Left hindlimb (tissue), 1 donor: ENCODE data around the gene BORCS5.

ENCODE experiments used
- DNase-seq: peaks from one replicate; pipeline ENCODE4 v3.0.0-alpha.2; 2018

The BORCS5 gene

DNA sequence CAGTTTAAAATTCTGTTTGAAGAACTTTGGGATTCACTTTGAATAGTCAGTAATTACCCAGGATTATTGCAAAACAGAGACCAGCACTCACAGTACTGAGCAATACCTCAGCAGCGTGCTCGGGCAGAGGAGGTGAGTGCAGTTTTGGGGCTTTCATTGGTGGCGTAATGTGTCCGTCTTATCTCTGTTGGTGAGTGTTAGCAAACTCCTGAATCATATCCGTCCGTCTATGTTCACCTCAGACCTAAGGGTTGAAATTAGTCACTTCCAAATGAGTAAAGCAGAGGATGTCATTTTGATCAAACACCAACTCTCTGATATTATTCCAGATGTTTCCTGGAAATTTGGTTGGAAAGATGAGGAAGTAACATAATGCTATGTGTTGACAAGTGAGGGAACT, 82.8 kb downstream of the BORCS5 start:
- DNase-seq: no peak

DNA sequence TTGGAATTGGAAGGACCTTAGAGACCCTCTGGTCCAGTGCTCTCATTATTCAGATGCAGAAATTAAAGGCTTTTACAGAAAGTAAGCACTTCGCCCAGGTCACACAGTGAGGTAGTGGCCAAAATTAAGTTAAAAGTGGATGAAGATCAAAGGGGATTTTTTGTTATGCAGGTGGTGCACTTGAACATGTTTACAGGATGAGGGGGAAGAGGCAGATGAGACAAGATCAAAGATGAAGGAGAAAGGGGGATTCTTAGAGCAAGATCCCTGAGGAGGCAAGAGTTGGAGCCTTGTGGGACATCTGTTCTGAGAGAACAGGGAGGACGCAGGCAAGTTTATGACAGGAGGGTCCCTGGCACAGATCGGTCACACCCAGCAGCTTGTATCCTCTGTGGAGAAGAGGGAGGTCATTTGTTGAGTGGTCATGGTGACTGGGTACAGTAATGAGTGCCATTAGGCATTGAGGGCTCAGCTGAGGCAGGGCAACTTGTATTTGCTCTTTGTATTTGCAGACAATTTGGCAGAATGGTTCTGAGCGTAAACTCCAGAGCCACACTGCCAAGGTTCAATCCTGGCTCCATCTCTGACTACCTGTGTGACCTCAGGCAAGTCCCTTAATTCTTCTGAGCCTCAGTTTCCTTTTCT, 84.0 kb downstream of the BORCS5 start:
- DNase-seq: no peak

DNA sequence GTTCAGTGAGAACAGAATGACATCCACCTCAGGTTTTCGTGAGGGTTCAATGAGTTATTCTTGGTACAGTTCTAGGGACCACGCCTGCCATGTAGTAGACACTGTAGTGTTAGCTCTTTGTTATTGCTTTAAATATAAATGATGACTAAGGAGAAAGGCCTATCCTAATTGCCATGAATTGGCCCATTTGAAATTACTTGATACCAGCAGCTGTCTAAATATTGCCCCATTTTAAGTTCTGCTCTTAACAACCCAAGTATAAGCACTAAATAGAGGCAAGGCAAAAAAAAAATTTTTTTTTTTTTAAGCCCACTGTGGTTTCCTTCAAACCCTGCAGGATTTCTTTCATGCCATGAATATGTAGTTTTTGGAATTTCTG, 84.5 kb downstream of the BORCS5 start:
- DNase-seq: no peak

DNA sequence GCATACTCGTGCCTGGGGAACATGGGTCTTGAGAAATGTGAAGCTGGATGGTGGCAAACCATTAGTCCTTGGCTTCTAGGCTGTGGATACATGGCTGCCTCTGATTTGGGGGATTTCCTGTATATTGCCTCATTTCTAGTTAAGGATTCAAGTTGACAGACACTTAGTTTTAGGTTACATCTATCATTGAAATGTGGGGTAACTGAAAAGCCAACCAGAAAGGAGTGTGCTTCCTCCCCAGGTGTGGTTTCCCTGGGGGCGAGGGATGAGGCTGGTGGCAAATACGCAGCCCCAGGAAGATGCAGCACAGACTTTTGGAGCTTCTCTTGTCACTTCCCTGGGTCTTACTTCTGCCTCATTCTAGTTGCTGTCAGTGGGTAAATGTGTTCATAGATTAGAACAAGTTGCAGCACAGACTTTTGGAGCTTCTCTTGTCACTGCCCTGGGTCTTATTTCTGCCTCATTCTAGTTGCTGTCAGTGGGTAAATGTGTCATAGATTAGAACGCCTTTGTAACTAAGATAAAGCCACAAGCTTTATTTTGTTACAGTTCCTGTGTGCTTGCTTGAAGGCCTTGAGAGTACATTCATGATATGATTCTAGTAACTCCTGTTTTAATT, 85.1 kb downstream of the BORCS5 start:
- DNase-seq: no peak

DNA sequence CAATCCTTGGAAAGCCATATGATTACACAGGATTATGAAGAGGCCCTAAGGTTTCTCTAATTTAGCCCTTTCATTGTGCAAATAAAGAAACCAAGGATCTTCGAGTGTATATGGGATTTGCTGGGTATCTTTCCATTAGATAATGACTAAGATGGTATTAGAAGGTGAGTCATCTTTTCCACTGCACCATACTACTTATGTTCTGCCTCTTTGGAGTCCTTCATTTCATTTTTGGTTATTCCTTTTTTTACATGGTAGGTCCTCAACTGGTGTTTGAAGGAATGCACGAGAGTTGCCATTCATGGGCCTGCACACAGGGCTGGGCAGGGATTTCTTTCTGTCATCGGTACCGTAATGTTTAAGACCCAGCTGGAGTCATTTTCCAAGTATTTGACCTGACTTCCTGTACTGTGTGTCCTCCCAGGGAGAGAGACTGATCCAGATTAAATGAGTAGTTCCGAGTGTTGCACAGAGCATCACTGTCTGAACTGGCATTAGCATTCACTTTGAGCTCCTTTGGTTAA, 85.7 kb downstream of the BORCS5 start:
- no peak for DNase-seq

DNA sequence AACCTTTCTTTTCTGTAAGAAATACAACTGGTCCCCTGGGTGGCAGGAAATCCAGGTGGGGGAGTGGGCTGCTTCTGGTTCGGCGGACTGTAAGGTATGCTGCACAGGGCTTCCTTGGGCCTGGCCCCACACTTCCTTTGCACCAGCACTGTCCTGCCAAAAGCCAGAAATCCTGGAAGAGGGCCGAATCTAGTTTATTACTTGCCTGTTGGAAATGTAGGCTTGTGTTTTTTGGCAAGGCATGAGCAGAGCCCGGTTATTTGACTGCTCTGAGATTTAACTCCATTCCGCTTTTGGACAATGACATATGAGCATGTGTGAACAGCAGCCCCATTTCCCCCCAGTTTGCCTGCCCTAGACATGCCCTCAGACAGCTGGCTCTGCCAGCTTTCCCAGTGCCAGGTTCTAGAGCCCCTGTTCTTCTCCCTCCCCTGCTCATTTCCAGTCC, 86.6 kb downstream of the BORCS5 start:
- peak; percentile 80 for DNase-seq

DNA sequence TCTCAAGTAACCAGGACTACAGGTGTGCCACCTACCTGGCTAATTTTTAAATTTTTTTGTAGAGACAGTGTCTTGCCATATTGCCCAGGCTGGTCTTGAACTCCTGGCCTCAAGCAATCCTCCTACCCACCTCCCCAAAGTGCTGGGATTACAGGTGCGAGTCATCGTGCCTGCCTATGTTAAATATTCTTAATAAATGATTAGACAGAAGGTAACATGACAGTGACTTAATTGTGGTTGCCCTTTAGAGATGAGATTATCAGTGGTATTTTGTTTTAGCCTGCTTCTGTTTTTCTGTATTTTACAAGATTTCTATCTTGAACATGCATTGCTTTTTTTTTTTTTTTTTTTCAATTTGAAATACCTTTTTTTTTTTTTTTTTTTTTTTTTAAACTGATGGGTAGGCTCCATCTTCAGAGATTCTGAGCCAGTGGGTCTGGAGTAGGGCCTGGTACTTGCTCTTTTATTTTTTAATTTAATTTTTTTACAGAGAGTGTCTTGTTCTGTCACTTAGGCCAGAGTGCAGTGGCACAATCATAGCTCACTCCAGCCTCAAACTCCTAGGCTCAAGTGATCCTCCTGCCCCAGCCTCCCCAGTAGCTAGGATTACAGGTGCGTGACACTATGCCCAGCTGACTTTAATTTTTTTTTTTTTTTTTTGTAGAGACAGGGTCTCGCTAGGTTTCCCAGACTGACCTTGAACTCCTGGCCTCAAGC, 88.4 kb downstream of the BORCS5 start:
- no peak for DNase-seq

DNA sequence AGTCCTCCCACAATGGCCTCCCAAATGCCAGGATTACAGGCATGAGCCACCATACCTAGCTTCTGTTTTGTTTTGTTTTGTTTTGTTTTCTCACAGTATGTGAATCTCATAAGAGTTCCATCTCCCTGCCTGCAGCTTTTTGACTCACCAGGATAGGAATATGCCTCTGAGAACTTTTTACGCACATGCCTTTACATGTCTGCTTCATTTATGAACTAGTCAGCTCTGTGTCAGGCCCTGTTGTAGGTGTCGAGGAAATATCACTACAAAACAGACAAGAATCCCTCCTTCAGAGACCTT, 89.0 kb downstream of the BORCS5 start:
- DNase-seq: no peak

DNA sequence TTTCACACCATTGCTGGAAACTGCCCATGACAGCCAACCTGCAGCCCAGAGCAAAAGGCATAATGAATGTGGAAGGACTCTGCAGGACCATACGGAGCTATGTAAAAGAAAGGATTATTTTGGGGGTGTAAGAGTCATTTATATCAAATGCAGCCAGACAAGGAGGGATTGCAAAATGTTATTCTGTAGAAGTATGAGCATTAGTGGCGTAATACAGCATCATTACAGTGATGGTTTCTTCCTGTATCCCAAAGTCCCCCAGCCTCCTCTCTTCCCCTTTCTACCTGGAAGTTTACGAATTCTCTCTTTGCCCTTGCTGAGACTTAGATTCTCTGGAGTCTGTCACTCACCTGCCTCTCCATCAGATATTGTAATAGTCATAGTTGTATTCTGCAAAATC, 89.9 kb downstream of the BORCS5 start:
- no peak for DNase-seq

DNA sequence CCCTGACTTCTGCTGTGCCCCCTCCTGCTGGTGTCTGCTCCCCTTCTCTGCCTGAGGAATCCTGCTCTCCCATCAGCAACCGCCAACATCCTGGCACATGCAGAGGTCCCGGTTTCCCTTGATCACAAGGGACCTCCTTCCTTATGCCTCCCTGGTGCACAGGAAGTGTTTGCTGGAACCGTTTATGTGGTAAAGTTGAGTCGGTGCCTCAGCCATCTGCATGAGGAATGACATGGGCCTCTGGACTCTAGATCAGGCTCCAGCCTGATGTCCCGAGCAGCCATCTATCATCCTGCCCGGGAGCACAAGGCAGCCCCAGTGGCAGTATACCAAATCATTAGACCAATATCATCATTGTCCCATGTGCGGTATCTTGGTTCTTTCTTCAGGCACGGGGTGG, 90.4 kb downstream of the BORCS5 start:
- no peak for DNase-seq

DNA sequence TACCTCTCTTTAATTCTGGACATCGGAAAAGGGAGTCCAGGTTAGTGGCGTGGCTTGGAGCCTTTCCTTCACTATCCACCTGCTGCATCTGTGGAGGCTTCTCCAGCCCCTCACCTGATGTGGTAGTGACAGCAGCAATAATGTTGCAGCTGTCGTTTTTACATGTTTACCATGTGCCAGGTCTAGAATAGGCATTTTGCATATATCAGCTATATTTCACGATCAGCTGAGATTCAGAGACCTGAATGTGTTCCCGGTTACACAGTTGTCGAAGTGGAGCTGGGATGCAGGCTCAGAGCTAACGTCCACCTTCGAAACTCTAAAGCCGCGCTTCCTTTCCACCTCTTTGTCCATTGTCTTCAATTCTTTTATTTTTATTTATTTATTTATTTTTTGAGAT, 91.0 kb downstream of the BORCS5 start:
- DNase-seq: no peak

DNA sequence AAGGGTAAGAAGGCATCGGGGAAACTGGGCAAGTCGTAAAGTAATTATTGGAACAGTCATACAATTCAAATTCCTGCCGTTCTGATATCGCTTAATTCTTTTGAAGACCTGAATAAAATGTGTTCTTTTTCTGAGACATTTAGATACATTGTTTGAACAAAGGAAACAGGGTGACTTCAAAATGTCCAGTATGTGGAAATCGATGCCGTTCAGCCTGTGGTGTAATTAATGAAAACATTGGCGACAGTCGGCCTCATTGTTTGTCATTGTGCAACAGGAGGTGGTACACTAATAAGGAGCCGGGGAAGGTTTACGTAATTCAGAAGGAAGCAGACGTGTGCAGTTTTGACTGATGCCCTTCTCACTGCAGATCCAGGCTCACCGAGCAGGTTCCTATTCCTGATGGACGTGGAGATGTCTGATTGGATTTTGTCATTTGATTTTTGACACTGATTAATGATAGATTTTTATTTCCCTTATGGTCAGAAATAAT, 92.7 kb downstream of the BORCS5 start:
- no peak for DNase-seq

DNA sequence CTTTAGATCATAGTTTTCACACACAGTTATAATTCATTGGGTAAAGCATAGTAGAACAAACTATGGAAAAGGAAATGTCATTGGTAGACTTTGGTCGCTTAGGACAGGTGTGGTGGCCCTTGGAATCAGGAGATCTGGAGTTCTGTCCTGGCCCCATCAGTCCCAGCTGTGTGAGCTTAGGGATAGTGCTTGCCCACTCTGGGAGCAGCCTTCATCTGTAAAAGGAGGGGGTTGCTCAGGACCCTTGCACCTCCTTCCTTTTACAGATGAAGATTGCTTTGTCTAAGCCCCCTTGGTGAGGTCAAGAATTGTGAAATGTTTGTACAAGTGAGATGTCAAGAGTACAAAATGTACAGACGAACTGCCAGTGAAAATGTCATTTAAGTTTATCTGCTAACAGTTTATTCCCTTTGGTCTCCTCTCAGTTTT, 93.2 kb downstream of the BORCS5 start:
- DNase-seq: no peak

DNA sequence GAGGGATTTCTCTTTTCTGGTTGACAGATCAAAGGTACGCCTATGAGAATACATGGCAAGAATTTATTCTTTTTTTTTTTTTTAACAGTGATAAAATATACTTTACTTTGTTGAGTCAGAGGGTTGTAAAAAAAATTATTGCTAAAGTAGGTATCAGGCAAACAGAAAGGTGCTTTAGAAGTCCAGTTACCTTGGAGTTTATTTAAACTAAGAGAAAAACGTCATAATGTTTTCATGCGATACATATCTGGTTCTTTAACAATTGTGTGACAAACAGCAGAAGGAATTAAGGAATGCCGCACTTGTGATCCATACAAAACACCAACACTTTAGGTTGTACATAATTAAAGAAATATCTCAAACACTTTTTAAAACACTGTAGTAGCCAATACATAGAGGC, 94.2 kb downstream of the BORCS5 start:
- DNase-seq: no peak

DNA sequence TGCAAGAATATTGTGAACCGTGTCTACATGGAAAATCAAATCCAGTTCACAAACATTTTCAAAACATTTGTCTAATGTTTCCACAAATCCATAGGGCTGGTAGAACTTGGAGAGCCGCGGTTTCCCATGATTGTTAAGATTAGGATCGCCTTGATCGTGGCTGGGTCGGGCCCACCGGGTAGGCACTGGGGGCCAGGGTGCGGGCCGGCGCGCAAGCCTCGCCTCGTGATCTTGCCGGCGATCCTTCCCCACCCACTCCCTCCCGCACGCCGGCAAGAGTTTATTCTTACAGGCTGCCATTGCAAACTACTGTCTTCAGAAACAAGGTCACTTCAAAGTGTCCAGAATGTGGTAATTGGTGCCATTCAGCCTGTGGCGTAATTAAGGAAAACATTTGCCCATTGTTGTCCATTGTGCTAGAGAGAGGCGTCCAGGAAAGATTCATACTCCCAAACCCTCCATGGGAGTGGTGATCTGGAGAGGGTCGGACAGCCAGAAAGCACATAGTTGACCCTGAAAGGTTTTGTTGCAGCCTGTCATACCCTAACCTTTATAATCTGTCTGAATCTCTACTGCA, 95.5 kb downstream of the BORCS5 start:
- no peak for DNase-seq

DNA sequence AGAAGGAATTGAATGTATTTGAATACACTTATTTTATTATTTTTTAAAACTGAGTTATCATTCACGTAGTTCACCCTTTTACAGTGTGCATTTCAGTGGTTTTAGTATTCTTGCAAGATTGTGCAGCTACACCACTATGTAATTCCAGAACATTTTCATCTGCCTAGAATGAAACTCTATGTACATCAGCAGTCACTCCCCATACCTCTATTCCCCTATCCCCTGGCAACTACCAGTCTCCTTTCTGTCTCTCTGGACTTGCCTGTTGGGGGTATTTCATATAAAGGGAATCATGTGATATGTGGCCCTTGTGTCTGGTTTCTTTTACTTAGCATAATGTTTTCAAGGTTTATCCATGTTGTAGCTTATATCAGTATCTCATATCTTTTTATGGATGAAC, 96.8 kb downstream of the BORCS5 start:
- DNase-seq: no peak

DNA sequence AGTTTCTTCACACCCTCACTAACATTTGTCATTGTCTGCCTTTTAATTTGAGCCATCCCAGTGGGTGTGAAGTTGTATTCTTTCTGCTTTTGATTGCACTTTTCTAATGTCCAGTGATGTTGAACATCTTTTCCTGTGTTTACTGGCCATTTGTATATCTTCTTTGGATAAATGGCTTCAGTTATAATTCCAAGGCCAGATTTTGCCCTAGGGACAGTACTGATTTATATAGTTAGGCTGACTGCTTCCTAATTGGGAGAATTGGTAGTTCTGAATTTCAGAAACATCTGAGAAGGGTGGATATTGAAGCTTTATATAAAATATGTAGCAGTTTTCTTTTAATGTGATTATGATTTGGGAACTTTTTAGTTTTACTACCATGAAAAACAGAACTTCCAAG, 97.4 kb downstream of the BORCS5 start:
- no peak for DNase-seq

DNA sequence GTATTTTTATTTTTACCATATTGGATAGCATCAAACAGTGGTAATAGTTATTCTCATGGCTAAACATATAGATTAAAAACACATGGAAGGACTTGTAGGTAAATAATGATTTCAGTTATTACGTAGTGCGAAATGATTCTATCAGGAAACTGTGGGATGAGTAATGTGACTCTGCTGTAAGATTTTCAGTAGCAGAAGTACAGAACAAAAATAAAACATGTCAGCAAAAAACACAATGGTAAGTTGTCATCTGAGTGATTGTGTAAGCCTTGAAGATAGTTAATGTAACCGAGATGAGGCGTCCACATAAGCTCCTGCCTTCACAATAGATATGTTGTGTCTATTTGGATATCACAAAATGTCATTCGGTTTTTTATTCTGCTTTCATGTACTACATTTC, 99.8 kb downstream of the BORCS5 start:
- DNase-seq: no peak

DNA sequence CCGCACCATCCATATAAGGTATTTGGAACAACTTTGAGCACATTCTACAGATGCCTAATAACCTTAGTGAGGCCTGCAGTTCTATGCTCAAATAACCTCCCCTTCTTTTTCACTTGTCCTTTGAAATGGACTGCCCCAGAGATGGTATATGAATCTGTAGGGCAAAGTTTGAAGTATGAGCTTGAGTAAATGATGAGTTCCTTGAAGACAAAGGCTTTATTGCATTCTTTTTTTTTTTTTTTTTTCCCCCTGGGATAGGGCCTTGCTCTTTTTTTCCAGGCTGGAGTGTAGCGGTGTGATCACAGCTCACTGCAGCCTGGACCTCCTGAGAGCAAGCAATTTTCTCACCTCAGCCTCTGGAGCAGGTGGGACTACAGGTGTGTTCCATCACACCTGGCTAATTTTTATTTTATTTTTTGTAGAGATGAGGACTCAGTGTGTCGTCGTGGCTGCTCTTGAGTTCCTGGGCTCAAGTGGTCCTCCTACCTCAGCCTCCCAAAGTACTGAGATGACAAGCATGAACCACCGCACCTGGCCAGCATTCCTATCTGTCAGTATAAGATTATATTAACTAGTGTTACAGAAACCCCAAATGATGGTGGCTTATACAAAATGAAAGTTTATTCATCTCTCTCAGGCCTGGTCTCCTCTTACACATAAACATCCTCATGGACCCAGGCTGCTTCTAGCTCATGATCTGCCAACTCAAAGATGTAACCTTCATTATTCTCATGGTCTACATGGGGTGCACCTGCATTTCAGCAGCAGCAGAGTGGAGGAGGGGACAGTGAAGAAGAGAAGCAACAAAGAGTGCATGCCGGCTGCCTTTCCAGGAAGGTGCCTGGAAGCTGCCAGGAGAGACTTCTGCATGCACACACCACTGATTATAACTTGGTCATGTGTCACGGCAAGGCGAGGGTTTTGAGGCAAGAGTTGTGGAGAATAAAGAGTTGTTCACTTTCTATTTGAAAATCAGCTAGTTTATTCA, 104.4 kb downstream of the BORCS5 start:
- DNase-seq: no peak

DNA sequence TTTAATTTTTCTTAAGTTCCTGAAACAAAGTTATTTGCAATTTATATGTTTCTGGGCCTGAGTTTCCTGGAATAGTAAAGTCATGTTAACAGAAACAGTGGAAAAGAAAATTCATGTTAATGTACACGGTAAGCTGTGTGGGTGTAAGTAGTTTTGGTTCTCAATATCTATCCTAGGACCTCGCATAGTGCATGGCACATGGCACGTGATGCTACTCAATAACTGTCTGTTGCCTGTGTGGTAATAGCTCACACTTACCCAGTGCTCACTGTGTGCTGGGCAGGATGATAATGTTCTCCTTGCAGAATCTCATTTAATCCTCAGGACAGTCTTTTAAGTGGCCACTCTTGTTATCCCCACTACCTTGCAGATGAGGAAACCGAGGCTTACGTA, 105.0 kb downstream of the BORCS5 start:
- DNase-seq: no peak

DNA sequence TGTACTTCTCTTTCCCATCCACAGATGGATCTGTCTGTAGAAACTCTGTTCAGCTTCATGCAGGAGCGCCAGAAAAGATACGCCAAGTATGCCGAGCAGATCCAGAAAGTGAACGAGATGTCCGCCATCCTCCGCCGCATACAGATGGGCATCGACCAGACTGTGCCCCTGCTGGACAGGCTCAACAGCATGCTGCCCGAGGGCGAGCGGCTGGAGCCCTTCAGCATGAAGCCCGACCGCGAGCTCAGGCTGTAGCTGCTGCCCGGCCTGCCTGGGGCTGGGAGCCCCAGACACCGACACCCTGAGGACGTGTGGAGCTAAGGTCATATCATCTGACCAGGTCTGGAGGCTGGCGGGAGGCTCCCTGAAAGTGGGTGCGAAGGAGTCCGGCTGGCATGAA, 108.6 kb downstream of the BORCS5 start:
- no peak for DNase-seq

DNA sequence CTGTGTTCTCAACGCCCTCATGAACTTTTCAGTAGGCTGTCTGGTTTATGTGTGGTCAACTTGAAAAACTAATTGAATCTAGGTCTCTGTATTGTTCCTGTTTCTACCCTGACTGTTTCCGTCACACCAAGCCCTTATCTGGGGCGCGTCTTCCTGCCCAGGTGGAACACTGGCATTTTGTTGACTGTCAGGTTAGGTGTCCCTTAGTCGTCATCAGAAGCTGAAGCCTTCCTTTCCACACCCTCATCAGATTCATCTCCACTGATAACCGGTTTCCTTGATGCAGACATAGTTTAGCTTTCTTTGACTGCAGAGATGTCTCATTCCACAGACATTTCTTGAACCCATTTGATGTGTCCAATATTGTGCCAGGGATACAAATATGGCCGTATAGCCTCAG, 109.3 kb downstream of the BORCS5 start:
- DNase-seq: no peak

DNA sequence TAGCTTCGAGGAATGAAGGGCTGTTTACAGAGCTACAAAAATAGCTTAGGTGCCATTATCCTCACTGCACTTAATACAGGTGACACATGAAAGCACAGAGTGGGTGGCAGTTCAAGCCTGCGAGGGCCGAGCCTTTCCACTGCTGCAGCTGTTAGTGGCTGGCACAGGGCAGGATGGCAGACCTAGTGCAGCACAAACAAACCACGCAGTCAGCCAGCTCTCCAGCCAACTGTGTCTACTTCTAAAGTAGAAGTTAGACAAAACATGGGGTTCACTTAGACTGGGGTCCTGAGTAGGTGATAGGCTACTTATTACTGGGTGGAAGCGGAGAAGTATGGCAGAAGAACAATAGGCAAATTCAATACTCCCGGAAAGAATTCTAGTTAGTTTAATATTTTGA, 110.4 kb downstream of the BORCS5 start:
- DNase-seq: no peak
